Activated naive CD4-positive, alpha-beta T cell treated with anti-CD3 and anti-CD28 coated beads for 36 hours (primary cell): ENCODE measurements around the gene GRAMD2A. TPM values are rescaled to one million over a fixed set of nuclear protein-coding genes. Genes with fewer than 3 reads are reported as not detected.

Source experiments
- CTCF ChIA-PET: fragments of 350-600 bp; sonication (Branson Sonifier 250); formaldehyde crosslinking; loops from one replicate; lab custom pipeline; 2021; ENCODE audit warnings: antibody characterized with exemption; lab: Charles Lee
- DNase-seq: peaks from one replicate; pipeline ENCODE4 v3.0.0-alpha.2; 2020
- H3K27ac Mint-ChIP-seq: one replicate; pipeline ENCODE4 v1.8.0; 2021; ENCODE audit warnings: mild to moderate bottlenecking, mixed read lengths
- H3K27me3 Mint-ChIP-seq: one replicate; pipeline ENCODE4 v1.8.0; 2021; ENCODE audit warnings: low read depth, mixed read lengths
- H3K36me3 Mint-ChIP-seq: one replicate; pipeline ENCODE4 v1.8.0; 2021; ENCODE audit warnings: low read depth, mixed read lengths
- H3K4me1 Mint-ChIP-seq: one replicate; pipeline ENCODE4 v1.8.0; 2021; ENCODE audit warnings: low read depth, mixed read lengths
- H3K4me3 Mint-ChIP-seq: one replicate; pipeline ENCODE4 v1.8.0; 2021; ENCODE audit warnings: mild to moderate bottlenecking, moderate library complexity, mixed read lengths
- H3K9me3 Mint-ChIP-seq: one replicate; pipeline ENCODE4 v1.8.0; 2021; ENCODE audit warnings: mixed read lengths
- intact Hi-C: fragments of 100-400 bp; cut with micrococcal nuclease; formaldehyde crosslinking; loops from one replicate; pipeline ENCODE4 v1.15.1; 2023
- total RNA-seq, 2 experiments: library from RNA; stranded (reverse); gene quantifications; one replicate each; pipeline ENCODE4 v1.2.3, GENCODE V29; 2021

The GRAMD2A gene
- total RNA-seq, 2 experiments from 2014 or later: not detected

GRCh38 chr15:72117486-72118016 is 80.0 kb downstream of the GRAMD2A start:
- DNase-seq: peak; percentile 57
- no peaks in the 10 kb centered on the region for H3K9me3 Mint-ChIP-seq
- peak overlapping the region; percentile 95 for H3K4me3 Mint-ChIP-seq
- intact Hi-C loops: loop anchor here (1.0 to 10.0 kb wide), 6 partner anchors 111 to 1517 kb away; partner anchors contain the start of genes HEXA, NPTN and PARP6
- no peaks in the 10 kb centered on the region for H3K36me3 Mint-ChIP-seq
- CTCF ChIA-PET: no interaction called here
- peaks cover 31% of the 10 kb centered on the region for H3K4me1 Mint-ChIP-seq
- H3K27me3 Mint-ChIP-seq: no peaks in the 10 kb centered on the region
- peak overlapping the region; percentile 7 for H3K27ac Mint-ChIP-seq

GRCh38 chr15:72116731-72117485 is 80.7 kb downstream of the GRAMD2A start:
- CTCF ChIA-PET: no interaction called here
- H3K4me3 Mint-ChIP-seq: peak overlapping the region; percentile 95
- no peaks in the 10 kb centered on the region for H3K36me3 Mint-ChIP-seq
- peak overlapping the region; percentile 7 for H3K27ac Mint-ChIP-seq
- H3K9me3 Mint-ChIP-seq: no peaks in the 10 kb centered on the region
- peak; percentile 30 for DNase-seq
- intact Hi-C loops: loop anchor here (10.0 kb wide), 1 partner anchor 1518 kb away; the partner anchor contains the start of gene NPTN
- peaks cover 31% of the 10 kb centered on the region for H3K4me1 Mint-ChIP-seq
- no peaks in the 10 kb centered on the region for H3K27me3 Mint-ChIP-seq

GRCh38 chr15:72113347-72114031 is 84.1 kb downstream of the GRAMD2A start:
- CTCF ChIA-PET: interaction anchor here (1.8 kb wide), 1 partner anchor 43 kb away, joined by 5 read pairs; no protein-coding TSS in a partner anchor
- Mint-ChIP-seq H3K27me3 (no peaks in the 10 kb centered on the region), H3K4me3 (no peak overlapping the region), H3K27ac (no peak overlapping the region), H3K4me1 (peaks cover 21% of the 10 kb centered on the region), H3K36me3 (no peaks in the 10 kb centered on the region), H3K9me3 (no peaks in the 10 kb centered on the region)
- DNase-seq: no peak
- intact Hi-C loops: loop anchor here (10.0 kb wide), 1 partner anchor 1521 kb away; the partner anchor contains the start of gene NPTN

- Mint-ChIP-seq H3K27me3 (no peaks in the 10 kb centered on the region), H3K27ac (no peak overlapping the region), H3K4me1 (peaks cover 23% of the 10 kb centered on the region), H3K36me3 (no peaks in the 10 kb centered on the region), H3K4me3 (no peak overlapping the region), H3K9me3 (no peaks in the 10 kb centered on the region)
- intact Hi-C loops: loop anchor here (10.0 kb wide), 1 partner anchor 1522 kb away; the partner anchor contains the start of gene NPTN
- no peak for DNase-seq
- CTCF ChIA-PET: interaction anchor here (0.6 to 1.8 kb wide), 3 partner anchors 39 to 328 kb away, joined by 3 to 5 read pairs (median 3); no protein-coding TSS in a partner anchor
Observed at GRCh38 chr15:72112805-72113204, 84.8 kb downstream of the GRAMD2A start.

- Mint-ChIP-seq H3K9me3 (no peaks in the 10 kb centered on the region), H3K27ac (no peak overlapping the region), H3K4me1 (peaks cover 23% of the 10 kb centered on the region), H3K4me3 (no peak overlapping the region), H3K36me3 (no peaks in the 10 kb centered on the region), H3K27me3 (no peaks in the 10 kb centered on the region)
- no peak for DNase-seq
- CTCF ChIA-PET: interaction anchor here (0.6 to 0.7 kb wide), 2 partner anchors 24 to 328 kb away, joined by 3 read pairs; no protein-coding TSS in a partner anchor
- intact Hi-C loops: loop anchor here (10.0 kb wide), 1 partner anchor 1523 kb away; the partner anchor contains the start of gene NPTN
Observed at GRCh38 chr15:72112116-72112515, 85.5 kb downstream of the GRAMD2A start.

- CTCF ChIA-PET: interaction anchor here (0.7 kb wide), 1 partner anchor 1567 kb away, joined by 3 read pairs; no protein-coding TSS in a partner anchor
- Mint-ChIP-seq H3K27ac (no peak overlapping the region), H3K9me3 (no peaks in the 10 kb centered on the region), H3K4me1 (peaks cover 12% of the 10 kb centered on the region), H3K27me3 (no peaks in the 10 kb centered on the region), H3K36me3 (no peaks in the 10 kb centered on the region), H3K4me3 (no peak overlapping the region)
- intact Hi-C loops: loop anchor here (10.0 kb wide), 1 partner anchor 1524 kb away; the partner anchor contains the start of gene NPTN
- DNase-seq: no peak
Observed at GRCh38 chr15:72110355-72110754, 87.2 kb downstream of the GRAMD2A start.

Other genes with a start within 250 kb of the GRAMD2A start
- 10 to 100 TPM in 1 of 2 experiments, 1 to 10 TPM in 1; 9.5 to 10.0 TPM for gene MYO9A, start 79.6 kb downstream of the GRAMD2A start, total RNA-seq
- 1 to 10 TPM; 2.0 TPM for gene SENP8, start 79.4 kb downstream of the GRAMD2A start, total RNA-seq
- gene PKM, start 33.4 kb upstream of the GRAMD2A start, total RNA-seq: 1,000 to 10,000 TPM; 1,794 to 1,797 TPM
- 10 to 100 TPM; 38.8 to 44.7 TPM for gene PARP6, start 74.8 kb upstream of the GRAMD2A start, total RNA-seq
- under 1 TPM in 1 of 2 experiments, not detected in 1; 0.22 TPM for gene CELF6, start 122.4 kb upstream of the GRAMD2A start, total RNA-seq
- 10 to 100 TPM; 47.7 to 49.3 TPM for gene HEXA, start 178.2 kb upstream of the GRAMD2A start, total RNA-seq
- gene TMEM202, start 200.5 kb upstream of the GRAMD2A start, total RNA-seq: not detected